HL-60 (cell line): ENCODE data around the gene SPC25.

Experiments used
- DNase-seq, 2 experiments: peaks; one replicate each; pipeline ENCODE4 v3.0.0-alpha.2; 2010 to 2020; ENCODE audit warnings: low read depth in 1 of 2, low spot score in 1 of 2
- H3K27ac ChIP-seq: fragments of 250-450 bp; sonication (Bioruptor Pico); replicated peaks from 2 replicates; pipeline ENCODE4 v1.5.1; 2020; ENCODE audit warnings: mild to moderate bottlenecking, moderate library complexity
- H3K27me3 ChIP-seq: fragments of 250-450 bp; sonication (Bioruptor Pico); 2 replicates; pipeline ENCODE4 v1.5.1; 2021; ENCODE audit warnings: mild to moderate bottlenecking, moderate library complexity; ENCODE audit not compliant: insufficient read depth, poor library complexity, severe bottlenecking
- H3K4me3 ChIP-seq: replicated peaks from 2 replicates; pipeline ENCODE4 v1.5.1; 2011; ENCODE audit warnings: mild to moderate bottlenecking, control low read depth, low read length; ENCODE audit not compliant: insufficient read depth
- GABPA ChIP-seq: IDR thresholded peaks from 2 replicates; pipeline ENCODE4 v1.6.1; 2012; ENCODE audit warnings: low read depth
- POLR2AphosphoS5 ChIP-seq: IDR thresholded peaks from 2 replicates; pipeline ENCODE4 v1.6.1; 2012; ENCODE audit warnings: low read depth
- SPI1 ChIP-seq: IDR thresholded peaks from 2 replicates; pipeline ENCODE4 v1.6.1; 2012; ENCODE audit warnings: low read depth, mild to moderate bottlenecking, borderline replicate concordance
- TF ChIP-seq, protein P1 (sequence below): IDR thresholded peaks from one replicate; pipeline ENCODE4 v1.5.1; 2011; ENCODE audit warnings: low read length, control low read depth, inconsistent platforms; ENCODE audit not compliant: insufficient read depth
- TF ChIP-seq, protein P2 (sequence below): IDR thresholded peaks from 2 replicates; pipeline ENCODE4 v1.6.1; 2012; ENCODE audit warnings: low read depth; ENCODE audit not compliant: insufficient replicate concordance

SPC25 gene

DNA sequence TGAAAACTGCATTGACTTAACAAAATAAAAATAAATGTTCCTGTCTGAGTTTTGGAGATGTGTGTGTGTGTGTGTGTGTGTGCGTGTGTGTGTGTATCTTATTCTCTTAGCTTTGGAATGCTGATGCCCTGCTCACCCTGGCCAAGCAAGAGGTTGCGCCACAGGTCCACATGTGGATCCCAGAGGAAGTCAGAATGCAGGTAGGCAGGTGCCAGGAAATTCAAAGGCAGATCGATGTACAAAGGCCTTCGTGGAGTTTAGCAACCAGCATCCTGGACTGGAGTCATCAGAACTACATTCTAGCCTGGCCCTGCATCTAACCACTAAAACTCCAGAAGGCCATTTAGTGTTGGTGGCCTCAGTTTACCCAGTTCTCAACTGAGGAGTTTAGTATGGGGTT lies 23.3 kb upstream of the SPC25 start:
- H3K27me3 ChIP-seq = no peaks in the 10 kb centered on the region
- no peak overlapping the region for H3K4me3 ChIP-seq
- TF ChIP-seq SPI1 = no peak
- no peak for TF ChIP-seq POLR2AphosphoS5
- TF ChIP-seq, protein P1, sequence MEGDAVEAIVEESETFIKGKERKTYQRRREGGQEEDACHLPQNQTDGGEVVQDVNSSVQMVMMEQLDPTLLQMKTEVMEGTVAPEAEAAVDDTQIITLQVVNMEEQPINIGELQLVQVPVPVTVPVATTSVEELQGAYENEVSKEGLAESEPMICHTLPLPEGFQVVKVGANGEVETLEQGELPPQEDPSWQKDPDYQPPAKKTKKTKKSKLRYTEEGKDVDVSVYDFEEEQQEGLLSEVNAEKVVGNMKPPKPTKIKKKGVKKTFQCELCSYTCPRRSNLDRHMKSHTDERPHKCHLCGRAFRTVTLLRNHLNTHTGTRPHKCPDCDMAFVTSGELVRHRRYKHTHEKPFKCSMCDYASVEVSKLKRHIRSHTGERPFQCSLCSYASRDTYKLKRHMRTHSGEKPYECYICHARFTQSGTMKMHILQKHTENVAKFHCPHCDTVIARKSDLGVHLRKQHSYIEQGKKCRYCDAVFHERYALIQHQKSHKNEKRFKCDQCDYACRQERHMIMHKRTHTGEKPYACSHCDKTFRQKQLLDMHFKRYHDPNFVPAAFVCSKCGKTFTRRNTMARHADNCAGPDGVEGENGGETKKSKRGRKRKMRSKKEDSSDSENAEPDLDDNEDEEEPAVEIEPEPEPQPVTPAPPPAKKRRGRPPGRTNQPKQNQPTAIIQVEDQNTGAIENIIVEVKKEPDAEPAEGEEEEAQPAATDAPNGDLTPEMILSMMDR = no peak
- TF ChIP-seq GABPA = no peak
- TF ChIP-seq, protein P2, sequence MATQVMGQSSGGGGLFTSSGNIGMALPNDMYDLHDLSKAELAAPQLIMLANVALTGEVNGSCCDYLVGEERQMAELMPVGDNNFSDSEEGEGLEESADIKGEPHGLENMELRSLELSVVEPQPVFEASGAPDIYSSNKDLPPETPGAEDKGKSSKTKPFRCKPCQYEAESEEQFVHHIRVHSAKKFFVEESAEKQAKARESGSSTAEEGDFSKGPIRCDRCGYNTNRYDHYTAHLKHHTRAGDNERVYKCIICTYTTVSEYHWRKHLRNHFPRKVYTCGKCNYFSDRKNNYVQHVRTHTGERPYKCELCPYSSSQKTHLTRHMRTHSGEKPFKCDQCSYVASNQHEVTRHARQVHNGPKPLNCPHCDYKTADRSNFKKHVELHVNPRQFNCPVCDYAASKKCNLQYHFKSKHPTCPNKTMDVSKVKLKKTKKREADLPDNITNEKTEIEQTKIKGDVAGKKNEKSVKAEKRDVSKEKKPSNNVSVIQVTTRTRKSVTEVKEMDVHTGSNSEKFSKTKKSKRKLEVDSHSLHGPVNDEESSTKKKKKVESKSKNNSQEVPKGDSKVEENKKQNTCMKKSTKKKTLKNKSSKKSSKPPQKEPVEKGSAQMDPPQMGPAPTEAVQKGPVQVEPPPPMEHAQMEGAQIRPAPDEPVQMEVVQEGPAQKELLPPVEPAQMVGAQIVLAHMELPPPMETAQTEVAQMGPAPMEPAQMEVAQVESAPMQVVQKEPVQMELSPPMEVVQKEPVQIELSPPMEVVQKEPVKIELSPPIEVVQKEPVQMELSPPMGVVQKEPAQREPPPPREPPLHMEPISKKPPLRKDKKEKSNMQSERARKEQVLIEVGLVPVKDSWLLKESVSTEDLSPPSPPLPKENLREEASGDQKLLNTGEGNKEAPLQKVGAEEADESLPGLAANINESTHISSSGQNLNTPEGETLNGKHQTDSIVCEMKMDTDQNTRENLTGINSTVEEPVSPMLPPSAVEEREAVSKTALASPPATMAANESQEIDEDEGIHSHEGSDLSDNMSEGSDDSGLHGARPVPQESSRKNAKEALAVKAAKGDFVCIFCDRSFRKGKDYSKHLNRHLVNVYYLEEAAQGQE = no peak
- no peak overlapping the region for H3K27ac ChIP-seq
- DNase-seq = no peak

DNA sequence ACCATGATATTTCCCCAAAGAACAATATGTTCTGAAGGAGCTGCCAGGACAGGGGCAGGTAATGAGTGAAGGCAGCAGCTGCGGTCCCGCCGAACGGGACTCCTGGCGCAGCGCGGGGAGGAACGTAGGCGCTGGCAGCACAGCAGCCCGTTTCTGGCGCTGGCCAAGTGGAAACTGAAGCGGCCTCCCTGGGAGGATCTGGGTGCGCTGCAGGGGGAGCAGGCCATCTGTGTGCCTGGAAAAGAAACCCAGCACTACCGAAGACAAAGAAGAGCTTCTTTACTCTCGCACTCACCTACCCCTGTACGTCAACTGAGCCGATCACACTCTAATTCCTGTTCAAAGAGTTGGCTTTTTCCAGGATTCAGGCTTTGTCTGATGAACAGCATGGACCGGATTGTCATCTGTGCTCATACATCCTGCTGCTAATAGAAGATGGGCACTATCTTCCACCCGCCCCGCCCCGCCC lies 22.7 kb upstream of the SPC25 start:
- Histone ChIP-seq H3K27me3 (no peaks in the 10 kb centered on the region), H3K27ac (no peak overlapping the region), H3K4me3 (no peak overlapping the region)
- DNase-seq = no peak
- TF ChIP-seq, protein P2 = no peak
- TF ChIP-seq GABPA = no peak
- TF ChIP-seq POLR2AphosphoS5 = no peak
- TF ChIP-seq, protein P1 = no peak
- TF ChIP-seq SPI1 = no peak

DNA sequence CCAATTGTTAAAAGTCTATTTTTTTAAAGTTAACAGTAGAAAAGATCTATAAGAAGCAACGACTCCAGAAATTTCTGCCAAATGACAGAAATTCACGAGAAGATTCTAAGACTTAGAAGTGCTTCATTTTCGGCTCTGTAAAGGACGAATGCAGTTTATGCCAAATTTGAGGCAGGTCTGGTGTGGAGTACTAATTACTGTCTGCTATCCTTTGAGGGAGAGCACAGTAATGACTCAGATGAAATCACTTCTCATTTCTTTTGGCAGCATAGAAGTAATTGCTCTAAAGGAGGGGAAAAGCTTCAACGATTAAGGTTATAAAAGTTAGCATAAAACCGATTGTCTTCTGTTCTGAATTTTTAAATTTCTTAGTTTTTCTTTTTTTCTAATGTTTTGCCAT lies 22.2 kb upstream of the SPC25 start:
- no peak for DNase-seq
- TF ChIP-seq GABPA = no peak
- TF ChIP-seq, protein P1 = no peak
- no peak for TF ChIP-seq POLR2AphosphoS5
- TF ChIP-seq, protein P2 = no peak
- no peak for TF ChIP-seq SPI1
- Histone ChIP-seq H3K4me3 (no peak overlapping the region), H3K27me3 (no peaks in the 10 kb centered on the region), H3K27ac (no peak overlapping the region)
